GM06990 (cell line): ENCODE measurements around the gene KRTAP12-1.

Experiments
- DNase-seq: peaks from one replicate; pipeline ENCODE4 v3.0.0-alpha.2; 2011; ENCODE audit not compliant: insufficient read length; ENCODE audit errors: extremely low read depth
- H3K27me3 ChIP-seq: replicated peaks from 2 replicates; pipeline ENCODE4 v1.6.0; 2011; ENCODE audit warnings: low read length; ENCODE audit not compliant: control insufficient read depth, insufficient read depth
- H3K36me3 ChIP-seq: 2 replicates; pipeline ENCODE4 v1.5.1; 2011; ENCODE audit warnings: low read length; ENCODE audit not compliant: control insufficient read depth, insufficient read depth
- H3K4me3 ChIP-seq: replicated peaks from 2 replicates; pipeline ENCODE4 v1.5.1; 2011; ENCODE audit warnings: low read depth, mild to moderate bottlenecking, control low read depth, low read length
- CTCF ChIP-seq: IDR thresholded peaks from 2 replicates; pipeline ENCODE4 v1.5.1; 2011; ENCODE audit warnings: low read length, control low read depth, mild to moderate bottlenecking, inconsistent platforms; ENCODE audit not compliant: insufficient read depth, poor library complexity, severe bottlenecking

Gene KRTAP12-1

GRCh38 chr21:44653656-44654575 lies 28.0 kb downstream of the KRTAP12-1 start:
- Histone ChIP-seq H3K36me3 (no peaks in the 10 kb centered on the region), H3K4me3 (no peak overlapping the region), H3K27me3 (no peaks in the 10 kb centered on the region)
- no peak for TF ChIP-seq CTCF
- DNase-seq, result no peak

- Histone ChIP-seq H3K4me3 (no peak overlapping the region), H3K36me3 (no peaks in the 10 kb centered on the region), H3K27me3 (no peaks in the 10 kb centered on the region)
- no peak for DNase-seq
- TF ChIP-seq CTCF, result no peak
Measured at GRCh38 chr21:44653123-44653522, 28.8 kb downstream of the KRTAP12-1 start.

GRCh38 chr21:44650973-44651675 lies 30.8 kb downstream of the KRTAP12-1 start:
- Histone ChIP-seq H3K36me3 (no peaks in the 10 kb centered on the region), H3K4me3 (no peak overlapping the region), H3K27me3 (no peaks in the 10 kb centered on the region)
- no peak for TF ChIP-seq CTCF
- no peak for DNase-seq

GRCh38 chr21:44650265-44650972 lies 31.5 kb downstream of the KRTAP12-1 start:
- DNase-seq, result no peak
- H3K36me3 ChIP-seq, result no peaks in the 10 kb centered on the region
- no peak overlapping the region for H3K4me3 ChIP-seq
- H3K27me3 ChIP-seq, result no peaks in the 10 kb centered on the region
- TF ChIP-seq CTCF, result no peak

GRCh38 chr21:44649521-44650100 lies 32.4 kb downstream of the KRTAP12-1 start:
- Histone ChIP-seq H3K4me3 (no peak overlapping the region), H3K36me3 (no peaks in the 10 kb centered on the region), H3K27me3 (no peaks in the 10 kb centered on the region)
- TF ChIP-seq CTCF, result no peak
- DNase-seq, result no peak
